Body of pancreas (tissue), 4 donors: ENCODE measurements around the gene PBX1. TPM values are rescaled to one million over a fixed set of nuclear protein-coding genes. Genes with fewer than 3 reads are reported as not detected.

Experiments used
- ATAC-seq: fragments of 150-250 bp; one replicate; pipeline ENCODE4 v1.9.1; 2016
- DNase-seq, 4 donors: peaks; one replicate each; pipeline ENCODE4 v3.0.0-alpha.2; 2019
- H3K27ac ChIP-seq, 4 donors: fragments of 200-600 bp; sonication (generic); 1 replicate in 3 of 4; 2 replicates in 1 of 4; pipeline versions ENCODE4 v1.5.1 to v1.6.1; 2016 to 2019; ENCODE audit warnings: mild to moderate bottlenecking in 1 of 4, mixed read lengths in 1 of 4, moderate library complexity in 1 of 4
- H3K27me3 ChIP-seq, 2 donors: fragments of 200-600 bp; sonication (generic); one replicate each; pipeline ENCODE4 v1.6.0; 2016; ENCODE audit warnings: mild to moderate bottlenecking in 1 of 2
- H3K36me3 ChIP-seq, 2 donors: fragments of 200-600 bp; sonication (generic); replicated peaks in 1 of 2; 2 replicates each; pipeline ENCODE4 v1.5.1; 2016; ENCODE audit warnings: low read depth in 2 of 2; ENCODE audit not compliant: insufficient read depth in 1 of 2
- H3K4me1 ChIP-seq: fragments of 200-600 bp; sonication (generic); one replicate; pipeline ENCODE4 v1.6.0; 2016
- H3K4me3 ChIP-seq, 2 donors: fragments of 200-600 bp; sonication (generic); 1 replicate in 1 of 2; 2 replicates in 1 of 2; pipeline ENCODE4 v1.5.1; 2016 to 2019
- H3K9me3 ChIP-seq, 3 donors: fragments of 200-600 bp; sonication (generic); 1 replicate in 2 of 3; 2 replicates in 1 of 3; pipeline ENCODE4 v1.5.1; 2016
- CTCF ChIP-seq, 7 experiments: fragments of 450-650 bp in 4 of 7; fragments of 200-600 bp in 3 of 7; sonication (generic) in 3 of 7; IDR thresholded peaks; one replicate each; pipeline ENCODE4 v1.5.1; 2016 to 2019; ENCODE audit warnings: antibody characterized with exemption in 7 of 7
- POLR2A ChIP-seq, 3 donors: fragments of 450-650 bp; IDR thresholded peaks; one replicate each; pipeline ENCODE4 v1.6.1; 2016; ENCODE audit warnings: antibody characterized with exemption in 3 of 3, mild to moderate bottlenecking in 2 of 3
- WGBS, 2 donors: methylation state at CpG; one replicate each; pipeline ENCODE4 v1.1.5; 2017; 5-methylcytosine and 5-hydroxymethylcytosine counted together
- intact Hi-C: fragments of 100-400 bp; cut with DNase I; formaldehyde crosslinking; loops from one replicate; pipeline ENCODE4 v1.15.1; 2023
- total RNA-seq, 2 donors: library from RNA; depleted of rRNA; stranded (reverse); fragments of >200 nt; gene quantifications; one replicate each; pipeline ENCODE4 v1.1.0, GENCODE V29; 2016

Gene PBX1
- total RNA-seq, 2 donors from 2014 or later = 83.1 to 111 TPM

GRCh38 chr1:164813776-164814175 is 254.8 kb downstream of the PBX1 start:
- TF ChIP-seq POLR2A (IDR thresholded peaks at IDR 0.05) (no peak), CTCF (IDR thresholded peaks at IDR 0.05) (no peak)
- Histone ChIP-seq H3K36me3 (peaks cover 0 to 5% of the 10 kb centered on the region in 2 donors), H3K9me3 (no peaks in the 10 kb centered on the region), H3K27ac (no peak overlapping the region), H3K4me1 (no peaks in the 10 kb centered on the region), H3K4me3 (no peak overlapping the region), H3K27me3 (no peaks in the 10 kb centered on the region)
- DNase-seq (no peak), ATAC-seq (no peak)
- intact Hi-C loops = no loop called here
- 81 to 93% methylated on average over 1 of the region's 1 CpG for WGBS, 2 donors

- Histone ChIP-seq H3K4me1 (no peaks in the 10 kb centered on the region), H3K36me3 (peaks cover 0 to 12% of the 10 kb centered on the region in 2 donors), H3K27ac (no peak overlapping the region), H3K9me3 (no peaks in the 10 kb centered on the region), H3K27me3 (no peaks in the 10 kb centered on the region), H3K4me3 (no peak overlapping the region)
- intact Hi-C loops = no loop called here
- TF ChIP-seq CTCF (IDR thresholded peaks at IDR 0.05) (no peak), POLR2A (IDR thresholded peaks at IDR 0.05) (no peak)
- 94% methylated on average over 9 of the region's 9 CpGs for WGBS, 2 donors
- ATAC-seq (no peak), DNase-seq (no peak)
Measured at GRCh38 chr1:164821648-164822047, 262.7 kb downstream of the PBX1 start.

GRCh38 chr1:164823486-164824279 is 264.7 kb downstream of the PBX1 start:
- DNase-seq = peak in 1 of 4 donors; percentile 18
- TF ChIP-seq POLR2A (IDR thresholded peaks at IDR 0.05) (no peak), CTCF (IDR thresholded peaks at IDR 0.05) (no peak)
- 40 to 65% methylated on average over 5 of the region's 5 CpGs for WGBS, 2 donors
- no peaks in the 10 kb centered on the region for H3K9me3 ChIP-seq
- intact Hi-C loops = no loop called here
- no peaks in the 10 kb centered on the region for H3K27me3 ChIP-seq
- no peak overlapping the region for H3K27ac ChIP-seq
- peaks cover 0 to 12% of the 10 kb centered on the region in 2 donors for H3K36me3 ChIP-seq
- no peaks in the 10 kb centered on the region for H3K4me1 ChIP-seq
- ATAC-seq = peak; percentile 27
- H3K4me3 ChIP-seq = no peak overlapping the region

GRCh38 chr1:164824542-164824941 is 265.6 kb downstream of the PBX1 start:
- intact Hi-C loops = no loop called here
- Histone ChIP-seq H3K36me3 (peaks cover 0 to 12% of the 10 kb centered on the region in 2 donors), H3K27me3 (no peaks in the 10 kb centered on the region), H3K9me3 (no peaks in the 10 kb centered on the region), H3K4me1 (no peaks in the 10 kb centered on the region), H3K27ac (no peak overlapping the region), H3K4me3 (no peak overlapping the region)
- DNase-seq = no peak
- ATAC-seq = no peak
- TF ChIP-seq POLR2A (IDR thresholded peaks at IDR 0.05) (no peak), CTCF (IDR thresholded peaks at IDR 0.05) (no peak)

GRCh38 chr1:164830628-164831027 is 271.6 kb downstream of the PBX1 start:
- whole genome bisulfite sequencing, 2 donors = 76 to 79% methylated on average over 4 of the region's 4 CpGs
- H3K4me1 ChIP-seq = peaks cover 8% of the 10 kb centered on the region
- DNase-seq (no peak), ATAC-seq (no peak)
- H3K27me3 ChIP-seq = no peaks in the 10 kb centered on the region
- H3K4me3 ChIP-seq = no peak overlapping the region
- H3K36me3 ChIP-seq = no peaks in the 10 kb centered on the region
- H3K27ac ChIP-seq = no peak overlapping the region
- intact Hi-C loops = no loop called here
- TF ChIP-seq POLR2A (IDR thresholded peaks at IDR 0.05) (no peak), CTCF (IDR thresholded peaks at IDR 0.05) (no peak)
- H3K9me3 ChIP-seq = no peaks in the 10 kb centered on the region
